Choroid plexus epithelial cell (primary cell): ENCODE measurements around the gene CDH9.

Experiments used
- DNase-seq: peaks from one replicate; pipeline ENCODE4 v3.0.0-alpha.2; 2010; ENCODE audit warnings: low read depth
- H3K4me3 ChIP-seq: 2 replicates; pipeline ENCODE4 v1.5.1; 2011; ENCODE audit warnings: low read depth, mild to moderate bottlenecking, control low read depth, low read length, moderate library complexity
- TF ChIP-seq, protein P1 (sequence below): conservative IDR thresholded peaks from 2 replicates; pipeline ENCODE4 v1.5.1; 2011; ENCODE audit warnings: low read depth, mild to moderate bottlenecking, control low read depth, inconsistent platforms, low read length, moderate library complexity

The CDH9 gene, protein sequence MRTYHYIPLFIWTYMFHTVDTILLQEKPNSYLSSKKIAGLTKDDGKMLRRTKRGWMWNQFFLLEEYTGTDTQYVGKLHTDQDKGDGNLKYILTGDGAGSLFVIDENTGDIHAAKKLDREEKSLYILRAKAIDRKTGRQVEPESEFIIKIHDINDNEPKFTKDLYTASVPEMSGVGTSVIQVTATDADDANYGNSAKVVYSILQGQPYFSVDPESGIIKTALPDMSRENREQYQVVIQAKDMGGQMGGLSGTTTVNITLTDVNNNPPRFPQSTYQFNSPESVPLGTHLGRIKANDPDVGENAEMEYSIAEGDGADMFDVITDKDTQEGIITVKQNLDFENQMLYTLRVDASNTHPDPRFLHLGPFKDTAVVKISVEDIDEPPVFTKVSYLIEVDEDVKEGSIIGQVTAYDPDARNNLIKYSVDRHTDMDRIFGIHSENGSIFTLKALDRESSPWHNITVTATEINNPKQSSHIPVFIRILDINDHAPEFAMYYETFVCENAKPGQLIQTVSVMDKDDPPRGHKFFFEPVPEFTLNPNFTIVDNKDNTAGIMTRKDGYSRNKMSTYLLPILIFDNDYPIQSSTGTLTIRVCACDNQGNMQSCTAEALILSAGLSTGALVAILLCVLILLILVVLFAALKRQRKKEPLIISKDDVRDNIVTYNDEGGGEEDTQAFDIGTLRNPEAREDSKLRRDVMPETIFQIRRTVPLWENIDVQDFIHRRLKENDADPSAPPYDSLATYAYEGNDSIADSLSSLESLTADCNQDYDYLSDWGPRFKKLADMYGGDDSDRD

GRCh38 chr5:27038476-27038875, at the start of gene CDH9:
TSS of gene CDH9 (minus strand) at chr5:27038586. CDS start at chr5:26988333, 50,253 bp downstream.
- peak; percentile 29 for DNase-seq
- peak within 1 kb of the TSS; percentile 28 for H3K4me3 ChIP-seq
- TF ChIP-seq, protein P1, sequence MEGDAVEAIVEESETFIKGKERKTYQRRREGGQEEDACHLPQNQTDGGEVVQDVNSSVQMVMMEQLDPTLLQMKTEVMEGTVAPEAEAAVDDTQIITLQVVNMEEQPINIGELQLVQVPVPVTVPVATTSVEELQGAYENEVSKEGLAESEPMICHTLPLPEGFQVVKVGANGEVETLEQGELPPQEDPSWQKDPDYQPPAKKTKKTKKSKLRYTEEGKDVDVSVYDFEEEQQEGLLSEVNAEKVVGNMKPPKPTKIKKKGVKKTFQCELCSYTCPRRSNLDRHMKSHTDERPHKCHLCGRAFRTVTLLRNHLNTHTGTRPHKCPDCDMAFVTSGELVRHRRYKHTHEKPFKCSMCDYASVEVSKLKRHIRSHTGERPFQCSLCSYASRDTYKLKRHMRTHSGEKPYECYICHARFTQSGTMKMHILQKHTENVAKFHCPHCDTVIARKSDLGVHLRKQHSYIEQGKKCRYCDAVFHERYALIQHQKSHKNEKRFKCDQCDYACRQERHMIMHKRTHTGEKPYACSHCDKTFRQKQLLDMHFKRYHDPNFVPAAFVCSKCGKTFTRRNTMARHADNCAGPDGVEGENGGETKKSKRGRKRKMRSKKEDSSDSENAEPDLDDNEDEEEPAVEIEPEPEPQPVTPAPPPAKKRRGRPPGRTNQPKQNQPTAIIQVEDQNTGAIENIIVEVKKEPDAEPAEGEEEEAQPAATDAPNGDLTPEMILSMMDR: peak; percentile 35

- no peak for DNase-seq
- no peak overlapping the region for H3K4me3 ChIP-seq
- TF ChIP-seq, protein P1: no peak
These were observed 49.4 kb upstream of the CDH9 start for GRCh38 chr5:27087747-27088146.

DNA sequence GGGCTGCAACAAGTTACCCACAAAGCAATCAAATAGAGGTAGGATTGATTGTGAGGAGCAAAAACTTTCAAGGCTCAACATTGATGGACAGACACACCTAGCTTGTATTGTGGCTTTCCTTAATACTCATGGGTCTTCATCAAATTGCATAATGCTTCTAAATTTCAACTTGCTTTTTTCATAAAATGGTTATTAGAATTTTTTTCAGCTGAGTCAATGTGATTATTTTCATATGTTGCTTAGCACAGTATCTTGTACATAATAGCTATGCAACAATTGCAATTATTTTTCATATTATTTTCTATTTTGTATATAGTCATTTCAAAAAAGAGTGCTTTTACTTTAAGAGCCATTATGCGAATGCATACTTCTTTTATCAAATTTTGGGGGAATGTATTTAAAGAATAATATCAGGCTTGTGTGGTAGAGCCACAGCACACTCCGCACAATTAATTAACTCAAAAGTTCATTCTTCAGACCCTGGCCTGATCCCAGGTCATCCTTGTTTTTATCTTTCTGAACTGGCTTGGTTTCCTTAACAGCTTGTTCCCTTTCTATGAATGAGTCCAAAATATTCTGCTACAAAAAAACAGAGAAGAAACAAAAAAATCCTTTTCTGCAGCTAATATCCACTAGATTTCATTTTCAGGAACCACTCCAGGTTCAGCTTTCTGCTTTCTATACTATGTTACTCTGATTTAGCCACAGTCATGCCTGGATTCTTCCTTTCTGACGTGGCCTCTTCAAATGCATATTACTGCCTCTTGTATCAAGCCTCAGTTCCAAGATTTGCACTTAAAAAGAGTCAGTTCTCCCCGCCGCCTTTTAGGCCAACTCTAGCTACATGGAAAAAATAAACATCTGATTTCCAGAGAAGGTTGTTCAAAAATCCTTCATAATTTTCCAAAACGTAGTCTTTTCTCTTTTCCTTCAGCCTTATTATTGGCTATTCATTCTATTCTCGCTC, 45.3 kb upstream of the CDH9 start:
- no peak overlapping the region for H3K4me3 ChIP-seq
- peak; percentile 15 for DNase-seq
- TF ChIP-seq, protein P1: no peak

- TF ChIP-seq, protein P1: no peak
- no peak overlapping the region for H3K4me3 ChIP-seq
- no peak for DNase-seq
These were observed 41.8 kb upstream of the CDH9 start for GRCh38 chr5:27080147-27080546.

DNA sequence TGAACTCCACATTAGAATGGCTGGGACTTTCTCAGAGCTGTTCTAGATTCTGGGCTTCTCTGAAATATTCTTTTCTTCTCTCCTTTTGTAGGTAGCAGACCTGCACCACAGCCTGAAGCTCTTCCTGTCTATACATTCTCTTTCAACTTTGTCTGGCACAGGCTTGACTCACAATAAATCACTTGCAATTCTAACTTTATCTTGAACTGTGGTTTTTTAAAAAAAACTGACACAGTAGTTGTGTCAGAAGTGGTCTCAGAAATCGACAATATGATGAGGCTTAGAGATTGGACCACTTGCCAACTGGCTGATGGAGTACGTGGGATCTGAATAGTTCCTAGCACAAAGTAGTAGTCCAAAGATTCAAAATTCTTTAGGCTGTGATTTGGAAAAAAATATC, 24.1 kb upstream of the CDH9 start:
- no peak for DNase-seq
- H3K4me3 ChIP-seq: no peak overlapping the region
- TF ChIP-seq, protein P1: no peak

DNA sequence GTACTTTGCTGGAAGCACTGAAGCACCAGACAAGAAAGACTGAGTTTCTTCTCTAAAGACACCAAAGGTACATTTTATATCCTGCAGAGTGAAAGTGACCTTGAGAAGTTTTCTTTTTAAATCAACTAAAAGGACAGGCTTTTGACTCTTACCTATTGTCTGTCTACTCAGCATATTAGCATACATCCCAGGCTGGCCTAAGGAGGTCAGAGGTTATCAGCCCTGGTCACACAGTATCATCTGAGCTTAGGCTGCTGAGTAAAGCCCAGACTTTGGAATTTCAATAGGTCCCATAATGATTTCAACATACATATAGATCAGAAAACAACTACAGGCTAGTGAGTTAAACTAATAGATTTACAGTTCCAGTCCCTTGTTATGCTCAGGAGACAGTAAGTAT, 10.1 kb upstream of the CDH9 start:
- no peak for DNase-seq
- H3K4me3 ChIP-seq: no peak overlapping the region
- TF ChIP-seq, protein P1: no peak
